SK-N-SH (cell line): Measurements from ENCODE around the gene SNAP29. TPM values are rescaled to one million over a fixed set of nuclear protein-coding genes. Genes with fewer than 3 reads are reported as not detected.

ENCODE experiments used
- CTCF ChIA-PET: fragments of 300-600, 350-600 bp; formaldehyde crosslinking; extraction: SDS; loops from one replicate; lab custom pipeline; 2021; lab: Yijun Ruan, JAX
- POLR2A ChIA-PET: fragments of 350-600 bp; sonication (Branson Sonifier 250); formaldehyde crosslinking; extraction: SDS; loops from one replicate; lab custom pipeline; 2020; ENCODE audit warnings: antibody characterized with exemption, inconsistent platforms; lab: Yijun Ruan, JAX
- DNase-seq: peaks from one replicate; pipeline ENCODE4 v3.0.0; 2012
- H2AFZ ChIP-seq: fragments of 200-600 bp; sonication (generic); 2 replicates; pipeline ENCODE4 v1.8.1; 2016; ENCODE audit warnings: antibody characterized with exemption, mild to moderate bottlenecking, low read depth
- H3F3A ChIP-seq: fragments of 200-600 bp; sonication (generic); replicated peaks from 2 replicates; pipeline ENCODE3; 2016; ENCODE audit warnings: antibody characterized with exemption, mild to moderate bottlenecking; ENCODE audit not compliant: insufficient read depth
- H3K27ac ChIP-seq, 2 experiments: fragments of 200-500 bp in 1 of 2; fragments of 200-600 bp in 1 of 2; sonication (Bioruptor generic) in 1 of 2; sonication (generic), shearing (Covaris generic) in 1 of 2; 2 replicates each; pipeline versions ENCODE4 v1.5.1 to v1.6.1; 2014 to 2016; ENCODE audit warnings: low read depth in 2 of 2, inconsistent platforms in 1 of 2, low read length in 1 of 2, mild to moderate bottlenecking in 1 of 2, mixed read lengths in 1 of 2
- H3K27me3 ChIP-seq: fragments of 200-600 bp; sonication (generic), shearing (Covaris generic); 2 replicates; pipeline ENCODE4 v1.6.1; 2016; ENCODE audit warnings: mixed run types; ENCODE audit not compliant: insufficient read depth
- H3K36me3 ChIP-seq, 2 experiments: fragments of 200-500 bp in 1 of 2; fragments of 200-600 bp in 1 of 2; sonication (Bioruptor generic) in 1 of 2; sonication (generic) in 1 of 2; replicated peaks in 1 of 2; 2 replicates each; pipeline versions ENCODE3 to v1.5.1; 2014 to 2016; ENCODE audit warnings: low read length in 1 of 2, mild to moderate bottlenecking in 1 of 2; ENCODE audit not compliant: insufficient read depth in 2 of 2, control insufficient read depth in 1 of 2
- H3K4me1 ChIP-seq, 2 experiments: fragments of 200-500 bp in 1 of 2; fragments of 200-600 bp in 1 of 2; sonication (Bioruptor generic) in 1 of 2; sonication (generic), shearing (Covaris generic) in 1 of 2; 2 replicates each; pipeline versions ENCODE4 v1.5.1 to v1.6.1; 2014 to 2016; ENCODE audit warnings: low read depth in 1 of 2, low read length in 1 of 2, mixed run types in 1 of 2; ENCODE audit not compliant: insufficient read depth in 2 of 2, control insufficient read depth in 1 of 2
- H3K4me2 ChIP-seq: fragments of 200-600 bp; sonication (generic), shearing (Covaris generic); 2 replicates; pipeline ENCODE4 v1.6.1; 2017; ENCODE audit warnings: mixed run types
- H3K4me3 ChIP-seq, 2 experiments: fragments of 200-500 bp in 1 of 2; fragments of 200-600 bp in 1 of 2; sonication (Bioruptor generic) in 1 of 2; sonication (generic), shearing (Covaris generic) in 1 of 2; 2 replicates each; pipeline versions ENCODE4 v1.5.1 to v1.8.1; 2014 to 2016; ENCODE audit warnings: low read depth in 2 of 2, inconsistent platforms in 1 of 2, low read length in 1 of 2, mild to moderate bottlenecking in 1 of 2, mixed read lengths in 1 of 2, moderate library complexity in 1 of 2
- H3K79me2 ChIP-seq: fragments of 200-600 bp; sonication (generic); 2 replicates; pipeline ENCODE4 v1.8.1; 2017; ENCODE audit warnings: mild to moderate bottlenecking; ENCODE audit not compliant: insufficient read depth
- H3K9ac ChIP-seq: fragments of 200-600 bp; sonication (generic); 2 replicates; pipeline ENCODE4 v1.6.1; 2017; ENCODE audit warnings: mixed run types
- H3K9me2 ChIP-seq: fragments of 200-600 bp; sonication (generic); 2 replicates; pipeline ENCODE4 v1.6.1; 2017; ENCODE audit warnings: mixed run types
- H3K9me3 ChIP-seq: fragments of 200-600 bp; sonication (generic); 2 replicates; pipeline ENCODE4 v1.6.1; 2017; ENCODE audit warnings: mixed run types, mild to moderate bottlenecking, moderate library complexity
- H4K20me1 ChIP-seq: fragments of 200-600 bp; sonication (generic); 2 replicates; pipeline ENCODE4 v1.6.1; 2017; ENCODE audit warnings: mild to moderate bottlenecking, mixed run types; ENCODE audit not compliant: insufficient read depth
- CHD2 ChIP-seq: fragments of 150-350 bp; IDR thresholded peaks from 2 replicates; pipeline ENCODE4 v1.6.1; 2018; ENCODE audit warnings: low read length; ENCODE audit not compliant: partially characterized antibody
- EZH2phosphoT487 ChIP-seq: fragments of 200-600 bp; sonication (generic); IDR thresholded peaks from 2 replicates; pipeline ENCODE4 v1.6.1; 2017; ENCODE audit warnings: low read depth, mixed run types, mild to moderate bottlenecking, antibody characterized with exemption, moderate library complexity, borderline replicate concordance
- FOSL2 ChIP-seq: IDR thresholded peaks from 2 replicates; pipeline ENCODE4 v1.4.0; 2012; ENCODE audit warnings: low read depth, mild to moderate bottlenecking, moderate library complexity, borderline replicate concordance
- GATA2 ChIP-seq: sonication (generic); formaldehyde crosslinking; IDR thresholded peaks from 2 replicates; pipeline ENCODE4 v1.5.0; 2020; ENCODE audit warnings: mild to moderate bottlenecking, missing genetic modification reagents
- MXI1 ChIP-seq: IDR thresholded peaks from 2 replicates; pipeline ENCODE4 v1.6.1; 2012; ENCODE audit warnings: mild to moderate bottlenecking, low read depth, low read length, improper control_type of control experiment
- NRF1 ChIP-seq: IDR thresholded peaks from 2 replicates; pipeline ENCODE4 v1.6.1; 2012; ENCODE audit warnings: low read depth, mild to moderate bottlenecking, low read length
- POLR2AphosphoS5 ChIP-seq: IDR thresholded peaks from 2 replicates; pipeline ENCODE4 v1.6.1; 2012; ENCODE audit warnings: low read depth, low read length
- RAD21 ChIP-seq: IDR thresholded peaks from 2 replicates; pipeline ENCODE4 v1.6.1; 2012; ENCODE audit warnings: mild to moderate bottlenecking, low read length
- RCOR1 ChIP-seq: fragments of 150-350 bp; IDR thresholded peaks from 2 replicates; pipeline ENCODE4 v1.6.1; 2017; ENCODE audit warnings: antibody characterized with exemption, low read length
- RFX5 ChIP-seq: IDR thresholded peaks from 2 replicates; pipeline ENCODE4 v1.6.1; 2012; ENCODE audit warnings: mild to moderate bottlenecking, improper control_type of control experiment, low read length
- SIN3A ChIP-seq: IDR thresholded peaks from 2 replicates; pipeline ENCODE4 v1.6.1; 2012; ENCODE audit warnings: low read depth, mild to moderate bottlenecking, low read length, moderate library complexity, borderline replicate concordance
- SMC3 ChIP-seq: IDR thresholded peaks from 2 replicates; pipeline ENCODE4 v1.6.1; 2012; ENCODE audit warnings: low read depth, low read length, improper control_type of control experiment
- TCF12 ChIP-seq: IDR thresholded peaks from 2 replicates; pipeline ENCODE4 v1.4.0; 2012
- TEAD4 ChIP-seq: IDR thresholded peaks from 2 replicates; pipeline ENCODE4 v1.4.0; 2012; ENCODE audit warnings: mild to moderate bottlenecking, borderline replicate concordance; ENCODE audit not compliant: insufficient read depth
- WGBS: methylation state at CpG from one replicate; pipeline ENCODE4 v1.1.6; 2017; ENCODE audit warnings: low lambda C conversion rate; 5-methylcytosine and 5-hydroxymethylcytosine counted together
- polyA plus RNA-seq, 3 experiments: library from polyadenylated mRNA; depleted of rRNA; stranded (reverse); fragments of >200 nt; gene quantifications; 2 replicates each; pipeline ENCODE4 v1.2.3, GENCODE V29; 2012
- TF ChIP-seq, protein P1 (sequence below): IDR thresholded peaks from 2 replicates; pipeline ENCODE4 v1.6.1; 2012; ENCODE audit warnings: mild to moderate bottlenecking, low read depth, low read length, moderate library complexity
- TF ChIP-seq, protein P2 (sequence below): fragments of 150-350 bp; IDR thresholded peaks from 2 replicates; pipeline ENCODE4 v1.6.1; 2016; ENCODE audit warnings: mild to moderate bottlenecking, low read depth, low read length
- TF ChIP-seq, protein P3 (sequence below): IDR thresholded peaks from 2 replicates; pipeline ENCODE4; 2012
- TF ChIP-seq, protein P4 (sequence below): IDR thresholded peaks from 2 replicates; pipeline ENCODE4 v1.4.0; 2012; ENCODE audit warnings: low read depth, borderline replicate concordance
- TF ChIP-seq, protein P5 (sequence below): IDR thresholded peaks from 2 replicates; pipeline ENCODE4 v1.4.0; 2012; ENCODE audit warnings: low read depth, borderline replicate concordance

SNAP29 gene
- polyA plus RNA-seq, 1 of the 3 experiments (the other 2 are of a cell fraction), result 37.3 TPM

DNA sequence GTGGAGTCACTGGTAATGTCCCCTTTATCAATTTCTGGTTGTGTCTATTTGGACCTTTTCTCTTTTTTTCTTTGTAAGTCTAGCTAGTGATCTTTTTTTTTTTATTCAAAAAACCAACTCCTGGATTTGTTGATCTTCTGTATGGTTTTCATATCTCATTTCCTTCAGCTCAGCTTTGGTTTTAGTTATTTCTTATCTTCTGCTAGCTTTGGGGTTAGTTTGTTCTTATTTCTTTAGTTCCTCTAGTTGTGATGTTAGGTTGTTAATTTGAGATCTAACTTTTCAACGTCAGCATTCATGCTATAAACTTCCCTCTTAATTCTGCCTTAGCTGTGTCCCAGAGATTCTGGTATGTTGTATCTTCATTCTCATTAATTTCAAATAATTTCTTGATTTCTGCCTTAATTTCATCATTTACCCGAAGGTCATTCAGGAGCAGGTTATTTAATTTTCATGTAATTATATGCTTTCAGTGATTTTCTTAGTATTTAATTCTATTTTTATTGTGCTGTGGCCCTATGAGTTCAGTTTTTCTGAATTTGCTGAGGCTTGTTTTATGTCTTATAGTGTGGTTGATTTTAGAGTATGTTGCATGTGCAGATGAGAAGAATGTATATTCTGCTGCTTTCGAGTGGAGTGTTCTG lies 29.2 kb upstream of the SNAP29 start:
- ChIA-PET CTCF (no interaction called here), POLR2A (no interaction called here)
- Histone ChIP-seq H3K4me3 (no peak overlapping the region), H3K4me1 (peaks cover 0 to 3% of the 10 kb centered on the region in 2 experiments; a peak in 1 of 4 replicates), H3K4me2 (no peak overlapping the region), H4K20me1 (no peaks in the 10 kb centered on the region), H3K9ac (no peak overlapping the region), H3K36me3 (peaks cover 4 to 34% of the 10 kb centered on the region in 2 experiments), H3K27ac (no peak overlapping the region), H3K79me2 (no peaks in the 10 kb centered on the region), H3K9me2 (no peaks in the 10 kb centered on the region), H3K9me3 (no peaks in the 10 kb centered on the region), H3F3A (no peaks in the 10 kb centered on the region), H3K27me3 (no peaks in the 10 kb centered on the region)
- DNase-seq, result no peak
- 93% methylated on average over 3 of the region's 3 CpGs for WGBS
- no peak for TF ChIP-seq SIN3A
- no peak for TF ChIP-seq TEAD4
- TF ChIP-seq, protein P1, sequence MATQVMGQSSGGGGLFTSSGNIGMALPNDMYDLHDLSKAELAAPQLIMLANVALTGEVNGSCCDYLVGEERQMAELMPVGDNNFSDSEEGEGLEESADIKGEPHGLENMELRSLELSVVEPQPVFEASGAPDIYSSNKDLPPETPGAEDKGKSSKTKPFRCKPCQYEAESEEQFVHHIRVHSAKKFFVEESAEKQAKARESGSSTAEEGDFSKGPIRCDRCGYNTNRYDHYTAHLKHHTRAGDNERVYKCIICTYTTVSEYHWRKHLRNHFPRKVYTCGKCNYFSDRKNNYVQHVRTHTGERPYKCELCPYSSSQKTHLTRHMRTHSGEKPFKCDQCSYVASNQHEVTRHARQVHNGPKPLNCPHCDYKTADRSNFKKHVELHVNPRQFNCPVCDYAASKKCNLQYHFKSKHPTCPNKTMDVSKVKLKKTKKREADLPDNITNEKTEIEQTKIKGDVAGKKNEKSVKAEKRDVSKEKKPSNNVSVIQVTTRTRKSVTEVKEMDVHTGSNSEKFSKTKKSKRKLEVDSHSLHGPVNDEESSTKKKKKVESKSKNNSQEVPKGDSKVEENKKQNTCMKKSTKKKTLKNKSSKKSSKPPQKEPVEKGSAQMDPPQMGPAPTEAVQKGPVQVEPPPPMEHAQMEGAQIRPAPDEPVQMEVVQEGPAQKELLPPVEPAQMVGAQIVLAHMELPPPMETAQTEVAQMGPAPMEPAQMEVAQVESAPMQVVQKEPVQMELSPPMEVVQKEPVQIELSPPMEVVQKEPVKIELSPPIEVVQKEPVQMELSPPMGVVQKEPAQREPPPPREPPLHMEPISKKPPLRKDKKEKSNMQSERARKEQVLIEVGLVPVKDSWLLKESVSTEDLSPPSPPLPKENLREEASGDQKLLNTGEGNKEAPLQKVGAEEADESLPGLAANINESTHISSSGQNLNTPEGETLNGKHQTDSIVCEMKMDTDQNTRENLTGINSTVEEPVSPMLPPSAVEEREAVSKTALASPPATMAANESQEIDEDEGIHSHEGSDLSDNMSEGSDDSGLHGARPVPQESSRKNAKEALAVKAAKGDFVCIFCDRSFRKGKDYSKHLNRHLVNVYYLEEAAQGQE, result no peak
- TF ChIP-seq NRF1, result no peak
- TF ChIP-seq, protein P2, sequence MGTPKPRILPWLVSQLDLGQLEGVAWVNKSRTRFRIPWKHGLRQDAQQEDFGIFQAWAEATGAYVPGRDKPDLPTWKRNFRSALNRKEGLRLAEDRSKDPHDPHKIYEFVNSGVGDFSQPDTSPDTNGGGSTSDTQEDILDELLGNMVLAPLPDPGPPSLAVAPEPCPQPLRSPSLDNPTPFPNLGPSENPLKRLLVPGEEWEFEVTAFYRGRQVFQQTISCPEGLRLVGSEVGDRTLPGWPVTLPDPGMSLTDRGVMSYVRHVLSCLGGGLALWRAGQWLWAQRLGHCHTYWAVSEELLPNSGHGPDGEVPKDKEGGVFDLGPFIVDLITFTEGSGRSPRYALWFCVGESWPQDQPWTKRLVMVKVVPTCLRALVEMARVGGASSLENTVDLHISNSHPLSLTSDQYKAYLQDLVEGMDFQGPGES, result no peak
- TF ChIP-seq MXI1, result no peak
- TF ChIP-seq SMC3, result no peak
- TF ChIP-seq RAD21, result no peak
- TF ChIP-seq, protein P3, sequence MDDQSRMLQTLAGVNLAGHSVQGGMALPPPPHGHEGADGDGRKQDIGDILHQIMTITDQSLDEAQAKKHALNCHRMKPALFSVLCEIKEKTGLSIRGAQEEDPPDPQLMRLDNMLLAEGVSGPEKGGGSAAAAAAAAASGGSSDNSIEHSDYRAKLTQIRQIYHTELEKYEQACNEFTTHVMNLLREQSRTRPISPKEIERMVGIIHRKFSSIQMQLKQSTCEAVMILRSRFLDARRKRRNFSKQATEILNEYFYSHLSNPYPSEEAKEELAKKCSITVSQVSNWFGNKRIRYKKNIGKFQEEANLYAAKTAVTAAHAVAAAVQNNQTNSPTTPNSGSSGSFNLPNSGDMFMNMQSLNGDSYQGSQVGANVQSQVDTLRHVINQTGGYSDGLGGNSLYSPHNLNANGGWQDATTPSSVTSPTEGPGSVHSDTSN, result no peak
- TF ChIP-seq POLR2AphosphoS5, result no peak
- TF ChIP-seq RCOR1, result no peak
- TF ChIP-seq EZH2phosphoT487, result no peak
- TF ChIP-seq, protein P4, sequence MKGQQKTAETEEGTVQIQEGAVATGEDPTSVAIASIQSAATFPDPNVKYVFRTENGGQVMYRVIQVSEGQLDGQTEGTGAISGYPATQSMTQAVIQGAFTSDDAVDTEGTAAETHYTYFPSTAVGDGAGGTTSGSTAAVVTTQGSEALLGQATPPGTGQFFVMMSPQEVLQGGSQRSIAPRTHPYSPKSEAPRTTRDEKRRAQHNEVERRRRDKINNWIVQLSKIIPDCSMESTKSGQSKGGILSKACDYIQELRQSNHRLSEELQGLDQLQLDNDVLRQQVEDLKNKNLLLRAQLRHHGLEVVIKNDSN, result no peak
- no peak for TF ChIP-seq RFX5
- TF ChIP-seq, protein P5, sequence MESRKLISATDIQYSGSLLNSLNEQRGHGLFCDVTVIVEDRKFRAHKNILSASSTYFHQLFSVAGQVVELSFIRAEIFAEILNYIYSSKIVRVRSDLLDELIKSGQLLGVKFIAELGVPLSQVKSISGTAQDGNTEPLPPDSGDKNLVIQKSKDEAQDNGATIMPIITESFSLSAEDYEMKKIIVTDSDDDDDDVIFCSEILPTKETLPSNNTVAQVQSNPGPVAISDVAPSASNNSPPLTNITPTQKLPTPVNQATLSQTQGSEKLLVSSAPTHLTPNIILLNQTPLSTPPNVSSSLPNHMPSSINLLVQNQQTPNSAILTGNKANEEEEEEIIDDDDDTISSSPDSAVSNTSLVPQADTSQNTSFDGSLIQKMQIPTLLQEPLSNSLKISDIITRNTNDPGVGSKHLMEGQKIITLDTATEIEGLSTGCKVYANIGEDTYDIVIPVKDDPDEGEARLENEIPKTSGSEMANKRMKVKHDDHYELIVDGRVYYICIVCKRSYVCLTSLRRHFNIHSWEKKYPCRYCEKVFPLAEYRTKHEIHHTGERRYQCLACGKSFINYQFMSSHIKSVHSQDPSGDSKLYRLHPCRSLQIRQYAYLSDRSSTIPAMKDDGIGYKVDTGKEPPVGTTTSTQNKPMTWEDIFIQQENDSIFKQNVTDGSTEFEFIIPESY, result no peak
- no peak for TF ChIP-seq TCF12
- no peak for TF ChIP-seq GATA2 (CRISPR knock-in tag)
- no peak for TF ChIP-seq CHD2
- TF ChIP-seq FOSL2, result no peak
- TF ChIP-seq, all 33 proteins: peak for 0
- H2AFZ ChIP-seq, result no peak overlapping the region
